ENCODE data around the gene SLC7A5.
"Not testable (repeated sequence)": the region's sequence is repeated elsewhere in the genome, so short reads cannot be mapped to it uniquely, and the experiment has no call there.

- TF ChIP-seq CTCF (IDR thresholded peaks at IDR 0.05; ENCODE audit: borderline replicate concordance, extremely low read depth, low read length, poor library complexity, severe bottlenecking); EZH2 (IDR thresholded peaks at IDR 0.05; ENCODE audit: borderline replicate concordance, low read depth, low read length, severe bottlenecking): not testable (repeated sequence)
These were observed at the start of gene SLC7A5 for GRCh38 chr16:87869061-87869878.
